Measurements from ENCODE around the gene VASN.
A peak's percentile ranks its signal among the peaks of the same experiment; 100 is the strongest.

VASN gene

GRCh38 chr16:4371357-4372000 is at the start of gene VASN:
TSS of gene VASN (plus strand) at chr16:4371848. CDS start at chr16:4380878, 9,030 bp downstream.
- Histone ChIP-seq H3K27me3 (ENCODE audit: low read depth, low read length) (no peaks in the 10 kb centered on the region), H3K4me3 (ENCODE audit: low read depth in 1 of 2, low read length in 2 of 2) (peak within 1 kb of the TSS; percentile 64 to 73), H3K27ac (ENCODE audit: low read length) (peak within 1 kb of the TSS; percentile 72), H3K4me1 (ENCODE audit: control insufficient read depth in 1 of 2, insufficient read depth in 2 of 2, low read length in 2 of 2) (peaks cover 4 to 41% of the 10 kb centered on the region in 2 donors), H3K9me3 (ENCODE audit: control insufficient read depth in 1 of 2, low read length in 2 of 2) (no peaks in the 10 kb centered on the region), H3K36me3 (ENCODE audit: control insufficient read depth in 1 of 2, insufficient read depth in 2 of 2, low read length in 2 of 2) (peaks cover 0 to 4% of the 10 kb centered on the region in 2 donors)

GRCh38 chr16:4322121-4323052 is 49.3 kb upstream of the VASN start:
- no peaks in the 10 kb centered on the region for H3K27me3 ChIP-seq (ENCODE audit: low read depth, low read length)
- no peak overlapping the region for H3K27ac ChIP-seq (ENCODE audit: low read length)
- H3K4me3 ChIP-seq (ENCODE audit: low read depth in 1 of 2, low read length in 2 of 2): no peak overlapping the region
- H3K36me3 ChIP-seq (ENCODE audit: control insufficient read depth in 1 of 2, insufficient read depth in 2 of 2, low read length in 2 of 2): no peaks in the 10 kb centered on the region
- no peaks in the 10 kb centered on the region for H3K9me3 ChIP-seq (ENCODE audit: control insufficient read depth in 1 of 2, low read length in 2 of 2)
- peaks cover 4 to 69% of the 10 kb centered on the region in 2 donors for H3K4me1 ChIP-seq (ENCODE audit: control insufficient read depth in 1 of 2, insufficient read depth in 2 of 2, low read length in 2 of 2)

- Histone ChIP-seq H3K4me1 (ENCODE audit: control insufficient read depth in 1 of 2, insufficient read depth in 2 of 2, low read length in 2 of 2) (peaks cover 4 to 68% of the 10 kb centered on the region in 2 donors), H3K9me3 (ENCODE audit: control insufficient read depth in 1 of 2, low read length in 2 of 2) (no peaks in the 10 kb centered on the region), H3K27me3 (ENCODE audit: low read depth, low read length) (no peaks in the 10 kb centered on the region), H3K4me3 (ENCODE audit: low read depth in 1 of 2, low read length in 2 of 2) (no peak overlapping the region), H3K27ac (ENCODE audit: low read length) (peak overlapping the region; percentile 60), H3K36me3 (ENCODE audit: control insufficient read depth in 1 of 2, insufficient read depth in 2 of 2, low read length in 2 of 2) (no peaks in the 10 kb centered on the region)
Measured at GRCh38 chr16:4323071-4323844, 48.4 kb upstream of the VASN start.

- Histone ChIP-seq H3K9me3 (ENCODE audit: control insufficient read depth in 1 of 2, low read length in 2 of 2) (no peaks in the 10 kb centered on the region), H3K4me3 (ENCODE audit: low read depth in 1 of 2, low read length in 2 of 2) (no peak overlapping the region), H3K27ac (ENCODE audit: low read length) (peak overlapping the region; percentile 60), H3K36me3 (ENCODE audit: control insufficient read depth in 1 of 2, insufficient read depth in 2 of 2, low read length in 2 of 2) (no peaks in the 10 kb centered on the region), H3K4me1 (ENCODE audit: control insufficient read depth in 1 of 2, insufficient read depth in 2 of 2, low read length in 2 of 2) (peaks cover 4 to 68% of the 10 kb centered on the region in 2 donors), H3K27me3 (ENCODE audit: low read depth, low read length) (no peaks in the 10 kb centered on the region)
Measured at GRCh38 chr16:4323845-4324488, 47.7 kb upstream of the VASN start.

- peaks cover 4 to 68% of the 10 kb centered on the region in 2 donors for H3K4me1 ChIP-seq (ENCODE audit: control insufficient read depth in 1 of 2, insufficient read depth in 2 of 2, low read length in 2 of 2)
- no peak overlapping the region for H3K4me3 ChIP-seq (ENCODE audit: low read depth in 1 of 2, low read length in 2 of 2)
- H3K9me3 ChIP-seq (ENCODE audit: control insufficient read depth in 1 of 2, low read length in 2 of 2): no peaks in the 10 kb centered on the region
- no peaks in the 10 kb centered on the region for H3K36me3 ChIP-seq (ENCODE audit: control insufficient read depth in 1 of 2, insufficient read depth in 2 of 2, low read length in 2 of 2)
- H3K27ac ChIP-seq (ENCODE audit: low read length): no peak overlapping the region
- no peaks in the 10 kb centered on the region for H3K27me3 ChIP-seq (ENCODE audit: low read depth, low read length)
Measured at GRCh38 chr16:4324492-4325252, 47.0 kb upstream of the VASN start.

GRCh38 chr16:4325253-4325758 is 46.3 kb upstream of the VASN start:
- Histone ChIP-seq H3K36me3 (ENCODE audit: control insufficient read depth in 1 of 2, insufficient read depth in 2 of 2, low read length in 2 of 2) (no peaks in the 10 kb centered on the region), H3K27ac (ENCODE audit: low read length) (no peak overlapping the region), H3K27me3 (ENCODE audit: low read depth, low read length) (no peaks in the 10 kb centered on the region), H3K9me3 (ENCODE audit: control insufficient read depth in 1 of 2, low read length in 2 of 2) (no peaks in the 10 kb centered on the region), H3K4me1 (ENCODE audit: control insufficient read depth in 1 of 2, insufficient read depth in 2 of 2, low read length in 2 of 2) (peaks cover 4 to 70% of the 10 kb centered on the region in 2 donors), H3K4me3 (ENCODE audit: low read depth in 1 of 2, low read length in 2 of 2) (no peak overlapping the region)

GRCh38 chr16:4327386-4328045 is 44.1 kb upstream of the VASN start:
- Histone ChIP-seq H3K27me3 (ENCODE audit: low read depth, low read length) (no peaks in the 10 kb centered on the region), H3K27ac (ENCODE audit: low read length) (no peak overlapping the region), H3K4me1 (ENCODE audit: control insufficient read depth in 1 of 2, insufficient read depth in 2 of 2, low read length in 2 of 2) (peaks cover 4 to 70% of the 10 kb centered on the region in 2 donors), H3K4me3 (ENCODE audit: low read depth in 1 of 2, low read length in 2 of 2) (peak overlapping the region; percentile 42 to 66), H3K36me3 (ENCODE audit: control insufficient read depth in 1 of 2, insufficient read depth in 2 of 2, low read length in 2 of 2) (no peaks in the 10 kb centered on the region), H3K9me3 (ENCODE audit: control insufficient read depth in 1 of 2, low read length in 2 of 2) (no peaks in the 10 kb centered on the region)

GRCh38 chr16:4328046-4328781 is 43.4 kb upstream of the VASN start:
- Histone ChIP-seq H3K27me3 (ENCODE audit: low read depth, low read length) (no peaks in the 10 kb centered on the region), H3K36me3 (ENCODE audit: control insufficient read depth in 1 of 2, insufficient read depth in 2 of 2, low read length in 2 of 2) (no peaks in the 10 kb centered on the region), H3K4me1 (ENCODE audit: control insufficient read depth in 1 of 2, insufficient read depth in 2 of 2, low read length in 2 of 2) (peaks cover 4 to 63% of the 10 kb centered on the region in 2 donors), H3K27ac (ENCODE audit: low read length) (peak overlapping the region; percentile 16), H3K4me3 (ENCODE audit: low read depth in 1 of 2, low read length in 2 of 2) (peak overlapping the region; percentile 42 to 66), H3K9me3 (ENCODE audit: control insufficient read depth in 1 of 2, low read length in 2 of 2) (no peaks in the 10 kb centered on the region)

All from muscle layer of duodenum (tissue), 2 donors.